Fibroblast of mammary gland (primary cell): ENCODE measurements around the gene TMTC3.
A peak's percentile ranks its signal among the peaks of the same experiment; 100 is the strongest.

Source experiments
- DNase-seq: peaks from one replicate; pipeline ENCODE4 v3.0.0-alpha.2; 2010; ENCODE audit warnings: low read depth
- H3K4me3 ChIP-seq: 2 replicates; pipeline ENCODE4 v1.5.1; 2011; ENCODE audit warnings: low read depth, mild to moderate bottlenecking, low read length, moderate library complexity; ENCODE audit not compliant: control insufficient read depth
- TF ChIP-seq, protein P1 (sequence below): conservative IDR thresholded peaks from 2 replicates; pipeline ENCODE4 v1.5.1; 2011; ENCODE audit warnings: low read depth, low read length, inconsistent platforms; ENCODE audit not compliant: control insufficient read depth, insufficient read depth

TMTC3 gene

GRCh38 chr12:88181881-88182280, 39.8 kb downstream of the TMTC3 start:
- DNase-seq = no peak
- TF ChIP-seq, protein P1, sequence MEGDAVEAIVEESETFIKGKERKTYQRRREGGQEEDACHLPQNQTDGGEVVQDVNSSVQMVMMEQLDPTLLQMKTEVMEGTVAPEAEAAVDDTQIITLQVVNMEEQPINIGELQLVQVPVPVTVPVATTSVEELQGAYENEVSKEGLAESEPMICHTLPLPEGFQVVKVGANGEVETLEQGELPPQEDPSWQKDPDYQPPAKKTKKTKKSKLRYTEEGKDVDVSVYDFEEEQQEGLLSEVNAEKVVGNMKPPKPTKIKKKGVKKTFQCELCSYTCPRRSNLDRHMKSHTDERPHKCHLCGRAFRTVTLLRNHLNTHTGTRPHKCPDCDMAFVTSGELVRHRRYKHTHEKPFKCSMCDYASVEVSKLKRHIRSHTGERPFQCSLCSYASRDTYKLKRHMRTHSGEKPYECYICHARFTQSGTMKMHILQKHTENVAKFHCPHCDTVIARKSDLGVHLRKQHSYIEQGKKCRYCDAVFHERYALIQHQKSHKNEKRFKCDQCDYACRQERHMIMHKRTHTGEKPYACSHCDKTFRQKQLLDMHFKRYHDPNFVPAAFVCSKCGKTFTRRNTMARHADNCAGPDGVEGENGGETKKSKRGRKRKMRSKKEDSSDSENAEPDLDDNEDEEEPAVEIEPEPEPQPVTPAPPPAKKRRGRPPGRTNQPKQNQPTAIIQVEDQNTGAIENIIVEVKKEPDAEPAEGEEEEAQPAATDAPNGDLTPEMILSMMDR = no peak
- H3K4me3 ChIP-seq = no peak overlapping the region

GRCh38 chr12:88182416-88182815, 40.3 kb downstream of the TMTC3 start:
- no peak overlapping the region for H3K4me3 ChIP-seq
- TF ChIP-seq, protein P1 = no peak
- DNase-seq = no peak

GRCh38 chr12:88184196-88184595, 42.1 kb downstream of the TMTC3 start:
- TF ChIP-seq, protein P1 = no peak
- H3K4me3 ChIP-seq = no peak overlapping the region
- no peak for DNase-seq

DNA sequence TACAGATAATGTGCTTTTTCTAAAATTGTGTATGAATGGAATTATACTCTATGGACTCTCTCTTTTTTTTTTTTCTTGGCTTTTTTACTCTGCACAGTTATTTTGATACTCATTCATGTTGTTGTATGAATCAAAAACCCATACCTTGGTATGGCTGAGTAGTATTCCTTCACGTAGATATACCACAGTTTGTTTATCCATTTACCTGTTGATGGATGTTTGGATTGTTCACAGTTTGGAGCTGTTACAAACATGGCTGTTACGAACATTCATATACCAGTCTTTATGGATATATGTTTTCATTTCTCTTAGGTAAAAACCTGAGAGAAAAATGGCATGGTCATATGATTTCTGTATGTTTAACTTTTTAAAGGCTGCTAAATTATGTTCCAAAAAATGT, 43.2 kb downstream of the TMTC3 start:
- H3K4me3 ChIP-seq = no peak overlapping the region
- DNase-seq = no peak
- TF ChIP-seq, protein P1 = no peak

DNA sequence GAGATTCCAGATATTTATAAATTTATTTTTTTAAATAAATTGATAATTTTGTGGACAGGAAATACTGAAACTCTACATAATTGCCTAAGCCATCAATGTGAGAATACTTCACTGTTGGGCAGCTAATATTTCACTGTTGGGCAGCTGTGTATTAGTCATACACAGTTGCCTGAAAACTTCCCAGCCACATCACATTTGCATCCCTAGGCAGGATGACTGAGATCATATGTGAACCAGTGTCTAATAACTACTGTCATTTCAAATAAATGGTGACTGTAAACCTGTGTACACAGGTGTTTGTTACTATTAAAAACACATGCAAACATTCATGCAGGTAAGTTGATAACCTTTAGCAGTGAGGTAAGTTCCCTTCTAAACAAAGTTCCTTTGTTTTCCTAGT, 43.9 kb downstream of the TMTC3 start:
- no peak overlapping the region for H3K4me3 ChIP-seq
- DNase-seq = peak; percentile 82
- TF ChIP-seq, protein P1 = no peak

- DNase-seq = no peak
- H3K4me3 ChIP-seq = no peak overlapping the region
- TF ChIP-seq, protein P1 = no peak
These were observed 45.5 kb downstream of the TMTC3 start for GRCh38 chr12:88187571-88187970.

- TF ChIP-seq, protein P1 = no peak
- no peak for DNase-seq
- no peak overlapping the region for H3K4me3 ChIP-seq
These were observed 46.1 kb downstream of the TMTC3 start for GRCh38 chr12:88188180-88188579.
